WTC11 (cell line): ENCODE measurements around the gene DUSP9. TPM values are rescaled to one million over a fixed set of nuclear protein-coding genes. Genes with fewer than 3 reads are reported as not detected.

ENCODE experiments used
- ATAC-seq: fragments of 200-7000 bp; cut with Tn5 transposase; 2 replicates; pipeline ENCODE4 v1.10.0; 2021; ENCODE audit warnings: mild to moderate bottlenecking, moderate library complexity
- Bru-seq: library from RNA; stranded (reverse); fragments of 400-500 nt; gene quantifications from one replicate; lab custom pipeline; 2021; lab: Mats Ljungman, UMichigan
- CTCF ChIA-PET: fragments of 300-600 bp; sonication (Branson Sonifier 250); formaldehyde crosslinking; loops from one replicate; lab custom pipeline; 2021; ENCODE audit warnings: antibody characterized with exemption; lab: Charles Lee
- POLR2A ChIA-PET: fragments of 350-600 bp; sonication (Branson Sonifier 250); formaldehyde crosslinking; loops from one replicate; lab custom pipeline; 2021; ENCODE audit warnings: antibody characterized with exemption; lab: Charles Lee
- DNase-seq: peaks from one replicate; pipeline ENCODE4 v3.0.0; 2021; ENCODE audit warnings: low spot score
- H3K27ac Mint-ChIP-seq: 2 replicates; pipeline ENCODE4 v1.8.0; 2021; ENCODE audit warnings: mixed read lengths
- H3K27me3 Mint-ChIP-seq: 2 replicates; pipeline ENCODE4 v1.8.0; 2021; ENCODE audit warnings: low read depth, mild to moderate bottlenecking, moderate library complexity, mixed read lengths
- H3K36me3 Mint-ChIP-seq: 2 replicates; pipeline ENCODE4 v1.8.0; 2021; ENCODE audit warnings: mixed read lengths
- H3K4me1 Mint-ChIP-seq: 2 replicates; pipeline ENCODE4 v1.8.0; 2022; ENCODE audit warnings: mixed read lengths
- H3K4me3 Mint-ChIP-seq: 2 replicates; pipeline ENCODE4 v1.8.0; 2021; ENCODE audit warnings: mild to moderate bottlenecking, moderate library complexity, mixed read lengths
- H3K9me3 Mint-ChIP-seq: 2 replicates; pipeline ENCODE4 v1.8.0; 2021; ENCODE audit warnings: mixed read lengths
- CREM ChIP-seq: sonication (generic); formaldehyde crosslinking; IDR thresholded peaks from 2 replicates; pipeline ENCODE4 v1.8.1; 2022; ENCODE audit warnings: mild to moderate bottlenecking, missing genetic modification reagents, moderate library complexity
- GABPB1 ChIP-seq: sonication (generic); formaldehyde crosslinking; IDR thresholded peaks from 2 replicates; pipeline ENCODE4 v1.8.1; 2023; ENCODE audit warnings: mild to moderate bottlenecking, missing genetic modification reagents
- GTF2I ChIP-seq: fragments of 250-450 bp; sonication (Bioruptor Pico); conservative IDR thresholded peaks from 2 replicates; pipeline ENCODE4 v1.4.0; 2021; ENCODE audit warnings: mild to moderate bottlenecking
- NFYB ChIP-seq: sonication (generic); formaldehyde crosslinking; conservative IDR thresholded peaks from 2 replicates; pipeline ENCODE4 v1.8.0; 2022; ENCODE audit warnings: low read depth, missing genetic modification reagents
- PRRX2 ChIP-seq: fragments of 250-450 bp; sonication (Bioruptor Pico); IDR thresholded peaks from 2 replicates; pipeline ENCODE4 v1.8.0; 2021; ENCODE audit warnings: mild to moderate bottlenecking
- SP1 ChIP-seq: sonication (generic); formaldehyde crosslinking; conservative IDR thresholded peaks from 2 replicates; pipeline ENCODE4 v1.8.1; 2022; ENCODE audit warnings: missing genetic modification reagents
- ZNF396 ChIP-seq: fragments of 250-450 bp; sonication (Bioruptor Pico); IDR thresholded peaks from 2 replicates; pipeline ENCODE4 v1.8.0; 2021; ENCODE audit warnings: mild to moderate bottlenecking, moderate library complexity, borderline replicate concordance
- long read RNA-seq, 3 experiments: library from RNA in 1 of 3; library from capped mRNA in 1 of 3; library from polyadenylated mRNA in 1 of 3; unstranded in 2 of 3; stranded (forward) in 1 of 3; transcript quantifications; one replicate each; pipeline ENCODE4 v2.0.0, GENCODE V29; 2021
- total RNA-seq: library from RNA; stranded (reverse); gene quantifications from 3 replicates; pipeline ENCODE4 v1.2.3, GENCODE V29; 2021
- TF ChIP-seq, protein P1 (sequence below): fragments of 250-450 bp; sonication (Bioruptor Pico); IDR thresholded peaks from 2 replicates; pipeline ENCODE4 v1.9.0; 2021; ENCODE audit warnings: mild to moderate bottlenecking, borderline replicate concordance
- TF ChIP-seq, protein P2 (sequence below): fragments of 250-450 bp; sonication (Bioruptor Pico); IDR thresholded peaks from 2 replicates; pipeline ENCODE4 v2.1.2; 2022; ENCODE audit warnings: mild to moderate bottlenecking, moderate library complexity
- TF ChIP-seq, protein P3 (sequence below): sonication (generic); formaldehyde crosslinking; IDR thresholded peaks from 2 replicates; pipeline ENCODE4 v1.8.1; 2022; ENCODE audit warnings: mild to moderate bottlenecking, missing genetic modification reagents, moderate library complexity, borderline replicate concordance
- TF ChIP-seq, protein P4 (sequence below): sonication (generic); formaldehyde crosslinking; IDR thresholded peaks from 2 replicates; pipeline ENCODE4 v1.8.1; 2023; ENCODE audit warnings: mild to moderate bottlenecking, moderate library complexity, missing genetic modification reagents

DUSP9 gene, protein sequence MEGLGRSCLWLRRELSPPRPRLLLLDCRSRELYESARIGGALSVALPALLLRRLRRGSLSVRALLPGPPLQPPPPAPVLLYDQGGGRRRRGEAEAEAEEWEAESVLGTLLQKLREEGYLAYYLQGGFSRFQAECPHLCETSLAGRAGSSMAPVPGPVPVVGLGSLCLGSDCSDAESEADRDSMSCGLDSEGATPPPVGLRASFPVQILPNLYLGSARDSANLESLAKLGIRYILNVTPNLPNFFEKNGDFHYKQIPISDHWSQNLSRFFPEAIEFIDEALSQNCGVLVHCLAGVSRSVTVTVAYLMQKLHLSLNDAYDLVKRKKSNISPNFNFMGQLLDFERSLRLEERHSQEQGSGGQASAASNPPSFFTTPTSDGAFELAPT
- total RNA-seq (2.5 to 2.8 TPM (median 2.5 TPM) in 3 replicates), Bru-seq, nascent RNA (percentile 16 among the genes with signal in this experiment)
- long read RNA-seq, experiment 1, transcript DUSP9-201 (4 exons, 2,433 nt), result major isoform, 10 of 16 reads
- long read RNA-seq, experiment 1, partial matches to known transcripts, result 1 of 16 reads
- long read RNA-seq, experiment 1, other reads (novel, unspliced or antisense), result 1 of 16 reads
- long read RNA-seq, experiment 2, partial matches to known transcripts, result 3 of 5 reads
- long read RNA-seq, experiment 2, other reads (novel, unspliced or antisense), result 1 of 5 reads
- long read RNA-seq, experiment 3, result 0 reads

DNA sequence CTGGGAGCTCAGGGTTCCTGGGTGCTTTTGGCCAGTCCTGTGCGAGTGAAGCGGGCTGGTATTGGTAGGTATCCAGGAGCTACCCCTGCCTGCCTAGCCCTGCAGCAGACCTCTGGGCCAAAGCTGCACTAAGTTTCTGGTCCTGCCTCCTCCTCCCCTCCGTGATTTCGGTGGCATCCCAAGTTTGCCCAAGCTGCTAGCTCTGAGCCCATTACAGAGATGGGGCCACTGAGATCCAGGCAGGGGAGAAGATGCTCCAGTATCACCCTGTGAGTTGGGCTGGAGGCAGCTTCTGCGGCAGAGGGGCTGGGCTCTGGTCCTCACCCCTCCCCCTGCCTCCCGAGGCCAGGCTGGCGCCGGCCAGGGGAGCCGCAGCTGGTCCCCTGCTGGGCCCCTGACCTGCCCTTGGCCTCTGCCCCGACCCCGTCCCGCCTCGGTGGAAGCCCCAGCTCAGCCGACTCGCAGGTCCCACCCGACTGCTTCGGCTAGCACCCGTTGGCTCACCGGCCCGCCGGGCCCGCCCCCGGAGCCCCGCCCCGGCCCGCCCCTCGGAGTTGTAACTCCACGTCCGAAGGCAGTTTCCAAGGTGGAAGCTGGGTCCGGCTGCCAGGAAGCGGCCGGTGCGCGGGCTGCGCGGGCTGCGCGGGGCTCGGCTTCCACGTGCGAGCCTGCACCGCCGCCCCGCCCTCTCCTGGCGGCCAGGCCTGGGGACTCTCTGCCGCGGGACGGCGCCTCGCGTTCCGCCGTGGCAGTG lies at the start of gene DUSP9:
TSS of gene DUSP9 (plus strand) at position 584 of the 754 bp plus-strand sequence. CDS start 751 bp downstream, outside the sequence.
- peaks cover 5% of the 10 kb centered on the region; the same call in 1 of the 2 replicates for H3K4me1 Mint-ChIP-seq
- TF ChIP-seq GTF2I (peak; percentile 74; the same call in 1 of the 2 replicates), NFYB (CRISPR knock-in tag) (no peak), GABPB1 (CRISPR knock-in tag) (0 out of 2 replicates have a peak, but pooled peaks have one; percentile 43)
- TF ChIP-seq, protein P1, sequence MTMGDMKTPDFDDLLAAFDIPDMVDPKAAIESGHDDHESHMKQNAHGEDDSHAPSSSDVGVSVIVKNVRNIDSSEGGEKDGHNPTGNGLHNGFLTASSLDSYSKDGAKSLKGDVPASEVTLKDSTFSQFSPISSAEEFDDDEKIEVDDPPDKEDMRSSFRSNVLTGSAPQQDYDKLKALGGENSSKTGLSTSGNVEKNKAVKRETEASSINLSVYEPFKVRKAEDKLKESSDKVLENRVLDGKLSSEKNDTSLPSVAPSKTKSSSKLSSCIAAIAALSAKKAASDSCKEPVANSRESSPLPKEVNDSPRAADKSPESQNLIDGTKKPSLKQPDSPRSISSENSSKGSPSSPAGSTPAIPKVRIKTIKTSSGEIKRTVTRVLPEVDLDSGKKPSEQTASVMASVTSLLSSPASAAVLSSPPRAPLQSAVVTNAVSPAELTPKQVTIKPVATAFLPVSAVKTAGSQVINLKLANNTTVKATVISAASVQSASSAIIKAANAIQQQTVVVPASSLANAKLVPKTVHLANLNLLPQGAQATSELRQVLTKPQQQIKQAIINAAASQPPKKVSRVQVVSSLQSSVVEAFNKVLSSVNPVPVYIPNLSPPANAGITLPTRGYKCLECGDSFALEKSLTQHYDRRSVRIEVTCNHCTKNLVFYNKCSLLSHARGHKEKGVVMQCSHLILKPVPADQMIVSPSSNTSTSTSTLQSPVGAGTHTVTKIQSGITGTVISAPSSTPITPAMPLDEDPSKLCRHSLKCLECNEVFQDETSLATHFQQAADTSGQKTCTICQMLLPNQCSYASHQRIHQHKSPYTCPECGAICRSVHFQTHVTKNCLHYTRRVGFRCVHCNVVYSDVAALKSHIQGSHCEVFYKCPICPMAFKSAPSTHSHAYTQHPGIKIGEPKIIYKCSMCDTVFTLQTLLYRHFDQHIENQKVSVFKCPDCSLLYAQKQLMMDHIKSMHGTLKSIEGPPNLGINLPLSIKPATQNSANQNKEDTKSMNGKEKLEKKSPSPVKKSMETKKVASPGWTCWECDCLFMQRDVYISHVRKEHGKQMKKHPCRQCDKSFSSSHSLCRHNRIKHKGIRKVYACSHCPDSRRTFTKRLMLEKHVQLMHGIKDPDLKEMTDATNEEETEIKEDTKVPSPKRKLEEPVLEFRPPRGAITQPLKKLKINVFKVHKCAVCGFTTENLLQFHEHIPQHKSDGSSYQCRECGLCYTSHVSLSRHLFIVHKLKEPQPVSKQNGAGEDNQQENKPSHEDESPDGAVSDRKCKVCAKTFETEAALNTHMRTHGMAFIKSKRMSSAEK (CRISPR knock-in tag), result no peak
- TF ChIP-seq, protein P2, sequence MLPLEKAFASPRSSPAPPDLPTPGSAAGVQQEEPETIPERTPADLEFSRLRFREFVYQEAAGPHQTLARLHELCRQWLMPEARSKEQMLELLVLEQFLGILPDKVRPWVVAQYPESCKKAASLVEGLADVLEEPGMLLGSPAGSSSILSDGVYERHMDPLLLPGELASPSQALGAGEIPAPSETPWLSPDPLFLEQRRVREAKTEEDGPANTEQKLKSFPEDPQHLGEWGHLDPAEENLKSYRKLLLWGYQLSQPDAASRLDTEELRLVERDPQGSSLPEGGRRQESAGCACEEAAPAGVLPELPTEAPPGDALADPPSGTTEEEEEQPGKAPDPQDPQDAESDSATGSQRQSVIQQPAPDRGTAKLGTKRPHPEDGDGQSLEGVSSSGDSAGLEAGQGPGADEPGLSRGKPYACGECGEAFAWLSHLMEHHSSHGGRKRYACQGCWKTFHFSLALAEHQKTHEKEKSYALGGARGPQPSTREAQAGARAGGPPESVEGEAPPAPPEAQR, result no peak
- TF ChIP-seq, protein P3, sequence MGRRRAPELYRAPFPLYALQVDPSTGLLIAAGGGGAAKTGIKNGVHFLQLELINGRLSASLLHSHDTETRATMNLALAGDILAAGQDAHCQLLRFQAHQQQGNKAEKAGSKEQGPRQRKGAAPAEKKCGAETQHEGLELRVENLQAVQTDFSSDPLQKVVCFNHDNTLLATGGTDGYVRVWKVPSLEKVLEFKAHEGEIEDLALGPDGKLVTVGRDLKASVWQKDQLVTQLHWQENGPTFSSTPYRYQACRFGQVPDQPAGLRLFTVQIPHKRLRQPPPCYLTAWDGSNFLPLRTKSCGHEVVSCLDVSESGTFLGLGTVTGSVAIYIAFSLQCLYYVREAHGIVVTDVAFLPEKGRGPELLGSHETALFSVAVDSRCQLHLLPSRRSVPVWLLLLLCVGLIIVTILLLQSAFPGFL (CRISPR knock-in tag), result no peak
- TF ChIP-seq, all 79 proteins: peak for 2
- peaks cover 69% of the 10 kb centered on the region for H3K27me3 Mint-ChIP-seq
- no peaks in the 10 kb centered on the region for H3K9me3 Mint-ChIP-seq
- peak; percentile 49 for DNase-seq
- ATAC-seq, result peak; percentile 20
- CTCF ChIA-PET, result interaction anchor here (0.6 to 10.6 kb wide), 11 partner anchors 10 to 292 kb away, joined by 3 to 153 read pairs (median 8); partner anchors contain the start of gene SLC6A8
- peak within 1 kb of the TSS; percentile 29; the same call in 1 of the 2 replicates for H3K4me3 Mint-ChIP-seq
- POLR2A ChIA-PET, result interaction anchor here (0.6 kb wide), 1 partner anchor 12 kb away, joined by 3 read pairs; no protein-coding TSS in a partner anchor
- H3K27ac Mint-ChIP-seq, result no peak within 1 kb of the TSS
- H3K36me3 Mint-ChIP-seq, result no peaks in the 10 kb centered on the region

DNA sequence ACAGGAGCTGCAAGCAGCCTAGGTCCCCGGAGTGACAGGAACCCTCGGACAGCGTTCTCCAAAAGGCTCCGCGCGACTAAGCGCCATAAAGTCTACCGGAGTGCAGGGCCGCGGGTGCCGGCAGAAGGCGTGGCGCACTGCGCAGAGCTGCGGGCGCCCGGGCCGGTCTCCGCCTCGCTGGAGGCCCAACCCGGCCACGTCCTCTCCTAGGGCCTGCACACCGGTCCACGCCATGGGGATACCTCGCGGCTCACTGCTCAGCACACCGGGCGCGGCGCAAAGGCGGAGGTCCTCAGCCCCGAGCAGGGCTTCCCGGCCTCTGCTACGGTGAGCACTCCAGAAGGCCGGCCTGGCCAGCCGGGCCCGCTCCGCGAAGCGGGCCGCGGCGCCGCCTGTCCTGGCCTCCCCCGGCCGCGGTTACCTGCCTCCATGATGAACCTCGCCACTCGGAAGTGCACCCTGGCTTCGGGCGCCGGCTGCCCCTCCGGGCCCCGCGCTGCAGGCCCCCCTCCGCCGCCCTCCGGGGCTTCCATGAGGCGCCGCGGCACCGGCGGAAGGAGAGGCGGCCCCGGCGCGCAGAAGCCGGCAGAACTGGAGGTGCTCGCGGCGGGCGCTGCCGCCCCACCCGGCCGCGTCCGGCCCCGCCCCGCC lies 48.3 kb upstream of the DUSP9 start, which contains the start of gene CCNQ:
TSS of gene CCNQ (minus strand) at position 599 of the 651 bp plus-strand sequence. CDS start at position 533, 66 bp downstream.
- Mint-ChIP-seq H3K4me1 (peaks cover 13% of the 10 kb centered on the region), H3K27ac (no peak within 1 kb of the TSS), H3K36me3 (peaks cover 5% of the 10 kb centered on the region), H3K9me3 (no peaks in the 10 kb centered on the region), H3K4me3 (peak within 1 kb of the TSS; percentile 76), H3K27me3 (peaks cover 4% of the 10 kb centered on the region; the same call in 1 of the 2 replicates)
- POLR2A ChIA-PET, result interaction anchor here (0.6 to 0.8 kb wide), 2 partner anchors 20 to 88 kb away, joined by 3 read pairs; no protein-coding TSS in a partner anchor
- TF ChIP-seq PRRX2 (CRISPR knock-in tag), result no peak
- TF ChIP-seq, protein P4, sequence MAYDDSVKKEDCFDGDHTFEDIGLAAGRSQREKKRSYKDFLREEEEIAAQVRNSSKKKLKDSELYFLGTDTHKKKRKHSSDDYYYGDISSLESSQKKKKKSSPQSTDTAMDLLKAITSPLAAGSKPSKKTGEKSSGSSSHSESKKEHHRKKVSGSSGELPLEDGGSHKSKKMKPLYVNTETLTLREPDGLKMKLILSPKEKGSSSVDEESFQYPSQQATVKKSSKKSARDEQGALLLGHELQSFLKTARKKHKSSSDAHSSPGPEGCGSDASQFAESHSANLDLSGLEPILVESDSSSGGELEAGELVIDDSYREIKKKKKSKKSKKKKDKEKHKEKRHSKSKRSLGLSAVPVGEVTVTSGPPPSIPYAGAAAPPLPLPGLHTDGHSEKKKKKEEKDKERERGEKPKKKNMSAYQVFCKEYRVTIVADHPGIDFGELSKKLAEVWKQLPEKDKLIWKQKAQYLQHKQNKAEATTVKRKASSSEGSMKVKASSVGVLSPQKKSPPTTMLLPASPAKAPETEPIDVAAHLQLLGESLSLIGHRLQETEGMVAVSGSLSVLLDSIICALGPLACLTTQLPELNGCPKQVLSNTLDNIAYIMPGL (CRISPR knock-in tag), result 0 out of 2 replicates have a peak, but pooled peaks have one; percentile 44
- TF ChIP-seq CREM (CRISPR knock-in tag), result 0 out of 2 replicates have a peak, but pooled peaks have one; percentile 8
- TF ChIP-seq ZNF396 (CRISPR knock-in tag), result no peak
- TF ChIP-seq SP1 (CRISPR knock-in tag), result 0 out of 2 replicates have a peak, but pooled peaks have one; percentile 25
- CTCF ChIA-PET, result interaction anchor here (0.6 to 3.2 kb wide), 9 partner anchors 9 to 138 kb away, joined by 3 to 15 read pairs (median 5); no protein-coding TSS in a partner anchor
- peak; percentile 48 for ATAC-seq
- peak; percentile 22 for DNase-seq
